Osteocyte (in vitro differentiated cells): ENCODE results near the gene CEP135. TPM values are rescaled to one million over a fixed set of nuclear protein-coding genes. Genes with fewer than 3 reads are reported as not detected.

Source experiments
- DNase-seq: peaks from one replicate; pipeline ENCODE4 v3.0.0; 2021; ENCODE audit warnings: mixed read lengths; ENCODE audit not compliant: unreplicated experiment; ENCODE audit errors: extremely low spot score
- H3K27ac Mint-ChIP-seq: one replicate; pipeline ENCODE4 v1.8.0; 2021; ENCODE audit warnings: mild to moderate bottlenecking, mixed read lengths; ENCODE audit not compliant: unreplicated experiment
- H3K27me3 Mint-ChIP-seq: one replicate; pipeline ENCODE4 v1.8.0; 2021; ENCODE audit warnings: mixed read lengths; ENCODE audit not compliant: unreplicated experiment
- H3K36me3 Mint-ChIP-seq: one replicate; pipeline ENCODE4 v1.8.0; 2021; ENCODE audit warnings: mixed read lengths; ENCODE audit not compliant: unreplicated experiment
- H3K4me1 Mint-ChIP-seq: one replicate; pipeline ENCODE4 v1.8.0; 2021; ENCODE audit warnings: mixed read lengths; ENCODE audit not compliant: unreplicated experiment
- H3K4me3 Mint-ChIP-seq: one replicate; pipeline ENCODE4 v1.8.0; 2021; ENCODE audit warnings: mild to moderate bottlenecking, moderate library complexity, mixed read lengths; ENCODE audit not compliant: unreplicated experiment
- H3K9me3 Mint-ChIP-seq: one replicate; pipeline ENCODE4 v1.8.0; 2021; ENCODE audit warnings: mixed read lengths; ENCODE audit not compliant: unreplicated experiment
- total RNA-seq: library from RNA; stranded (reverse); gene quantifications from 2 replicates; pipeline ENCODE4 v1.2.1, GENCODE V29; 2021
- TF ChIP-seq, protein P1 (sequence below): fragments of 200-600 bp; sonication (generic); IDR thresholded peaks from 2 replicates; pipeline ENCODE4 v1.5.0; 2021; ENCODE audit warnings: antibody characterized with exemption, mild to moderate bottlenecking, moderate library complexity

Gene CEP135
- total RNA-seq, 1 donor from 2014 or later, result 11.8 TPM

- DNase-seq, result no peak
- Mint-ChIP-seq H3K4me3 (no peak overlapping the region), H3K36me3 (peaks cover 26% of the 10 kb centered on the region), H3K27ac (no peak overlapping the region), H3K9me3 (no peaks in the 10 kb centered on the region), H3K27me3 (no peaks in the 10 kb centered on the region), H3K4me1 (no peaks in the 10 kb centered on the region)
- TF ChIP-seq, protein P1, sequence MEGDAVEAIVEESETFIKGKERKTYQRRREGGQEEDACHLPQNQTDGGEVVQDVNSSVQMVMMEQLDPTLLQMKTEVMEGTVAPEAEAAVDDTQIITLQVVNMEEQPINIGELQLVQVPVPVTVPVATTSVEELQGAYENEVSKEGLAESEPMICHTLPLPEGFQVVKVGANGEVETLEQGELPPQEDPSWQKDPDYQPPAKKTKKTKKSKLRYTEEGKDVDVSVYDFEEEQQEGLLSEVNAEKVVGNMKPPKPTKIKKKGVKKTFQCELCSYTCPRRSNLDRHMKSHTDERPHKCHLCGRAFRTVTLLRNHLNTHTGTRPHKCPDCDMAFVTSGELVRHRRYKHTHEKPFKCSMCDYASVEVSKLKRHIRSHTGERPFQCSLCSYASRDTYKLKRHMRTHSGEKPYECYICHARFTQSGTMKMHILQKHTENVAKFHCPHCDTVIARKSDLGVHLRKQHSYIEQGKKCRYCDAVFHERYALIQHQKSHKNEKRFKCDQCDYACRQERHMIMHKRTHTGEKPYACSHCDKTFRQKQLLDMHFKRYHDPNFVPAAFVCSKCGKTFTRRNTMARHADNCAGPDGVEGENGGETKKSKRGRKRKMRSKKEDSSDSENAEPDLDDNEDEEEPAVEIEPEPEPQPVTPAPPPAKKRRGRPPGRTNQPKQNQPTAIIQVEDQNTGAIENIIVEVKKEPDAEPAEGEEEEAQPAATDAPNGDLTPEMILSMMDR, result no peak
These were observed 79.4 kb downstream of the CEP135 start for GRCh38 chr4:56028165-56028564.

DNA sequence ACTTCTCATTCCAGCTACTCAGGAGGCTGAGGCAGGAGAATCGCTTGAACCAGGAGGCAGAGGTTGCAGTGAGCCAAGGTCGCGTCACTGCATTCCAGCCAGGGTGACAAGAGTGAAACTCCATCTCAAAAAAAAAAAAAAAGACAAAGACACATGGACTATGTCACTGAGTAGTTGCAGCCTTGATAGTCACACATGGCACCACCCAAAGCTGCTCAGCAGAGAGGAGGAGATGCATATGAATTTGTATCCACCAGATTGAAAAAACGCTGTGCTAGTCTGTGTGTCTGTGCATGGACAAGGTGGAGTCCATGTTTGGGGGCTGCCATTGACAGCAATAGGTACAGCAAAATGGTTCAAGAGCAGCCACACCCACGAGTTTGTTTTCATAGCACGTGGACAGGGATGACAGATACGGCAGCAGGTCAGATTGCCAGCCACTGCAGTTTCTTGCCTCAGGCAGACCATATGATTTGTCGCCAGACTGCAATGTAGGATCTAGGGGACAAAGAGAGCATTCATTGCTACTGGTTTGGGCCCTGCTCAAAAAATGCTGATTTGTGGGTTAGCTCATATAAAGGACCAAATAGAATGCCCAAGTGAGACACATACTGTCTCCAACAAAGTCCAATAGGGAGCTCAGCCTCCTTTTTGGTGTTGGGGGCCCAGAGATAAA, 89.9 kb downstream of the CEP135 start:
- no peak for DNase-seq
- Mint-ChIP-seq H3K4me3 (no peak overlapping the region), H3K27ac (no peak overlapping the region), H3K27me3 (peaks cover 25% of the 10 kb centered on the region), H3K9me3 (no peaks in the 10 kb centered on the region), H3K36me3 (no peaks in the 10 kb centered on the region), H3K4me1 (no peaks in the 10 kb centered on the region)
- TF ChIP-seq, protein P1, result no peak

DNA sequence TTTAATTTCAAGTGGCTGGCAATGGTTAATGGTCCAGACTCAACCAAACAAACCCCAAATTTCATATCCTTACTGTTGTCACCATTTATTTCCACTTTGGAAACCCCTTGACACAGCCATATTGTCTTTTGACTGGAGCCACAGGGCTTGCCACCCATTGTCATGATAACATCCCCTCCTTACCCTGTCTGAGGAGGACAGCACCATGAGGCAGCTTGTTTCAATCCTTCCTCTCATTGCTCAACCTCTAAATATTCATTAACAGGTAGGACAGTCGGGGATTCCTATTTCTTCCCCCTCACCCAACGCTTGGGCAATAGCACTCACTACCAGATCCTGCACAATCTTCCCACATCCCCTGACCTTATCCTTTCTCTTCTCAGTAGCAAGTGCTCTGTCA, 92.1 kb downstream of the CEP135 start:
- DNase-seq, result no peak
- Mint-ChIP-seq H3K4me3 (no peak overlapping the region), H3K36me3 (no peaks in the 10 kb centered on the region), H3K27ac (no peak overlapping the region), H3K4me1 (no peaks in the 10 kb centered on the region), H3K27me3 (peaks cover 36% of the 10 kb centered on the region), H3K9me3 (no peaks in the 10 kb centered on the region)
- TF ChIP-seq, protein P1, result no peak

DNA sequence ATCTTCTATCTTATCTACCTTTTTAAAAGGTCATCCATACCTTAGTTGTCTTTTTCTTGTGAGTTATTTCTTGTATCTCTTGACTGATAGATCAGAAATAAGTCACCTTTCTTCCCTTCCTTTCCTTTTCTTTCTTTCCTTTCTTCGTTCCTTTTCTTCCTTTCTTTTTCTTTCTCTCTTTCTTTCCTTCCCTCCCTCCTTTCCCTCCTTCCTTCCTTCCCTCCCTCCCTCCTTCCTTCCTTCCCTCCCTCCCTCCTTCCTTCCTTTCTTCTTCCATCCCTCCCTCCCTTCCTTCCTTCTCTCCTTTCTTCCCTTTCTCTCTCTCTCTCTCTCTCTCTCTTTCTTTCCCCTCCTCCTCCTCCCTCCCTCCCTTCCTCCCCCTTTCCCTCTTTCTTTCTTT, 93.5 kb downstream of the CEP135 start:
- Mint-ChIP-seq H3K36me3 (no peaks in the 10 kb centered on the region), H3K9me3 (no peaks in the 10 kb centered on the region), H3K4me3 (no peak overlapping the region), H3K27me3 (peaks cover 43% of the 10 kb centered on the region), H3K4me1 (no peaks in the 10 kb centered on the region), H3K27ac (no peak overlapping the region)
- TF ChIP-seq, protein P1, result no peak
- DNase-seq, result no peak

DNA sequence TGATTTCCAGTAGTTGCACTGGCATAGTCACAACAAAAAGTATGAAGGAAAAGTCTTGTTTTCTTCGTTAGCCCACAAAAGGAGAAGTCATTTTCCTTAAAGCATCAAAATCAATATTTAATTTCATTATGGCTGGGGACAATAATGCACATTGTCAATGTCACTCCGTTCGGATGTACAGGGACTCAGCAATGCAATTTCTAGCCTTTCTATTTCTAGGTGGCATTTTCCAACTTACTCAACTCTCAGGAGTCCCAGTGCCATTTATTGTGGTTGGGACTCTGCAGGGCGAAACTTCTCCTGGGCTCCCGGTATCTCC, 99.6 kb downstream of the CEP135 start:
- no peaks in the 10 kb centered on the region for H3K36me3 Mint-ChIP-seq
- no peaks in the 10 kb centered on the region for H3K9me3 Mint-ChIP-seq
- H3K27ac Mint-ChIP-seq, result peak overlapping the region; percentile 0
- peaks cover 23% of the 10 kb centered on the region for H3K27me3 Mint-ChIP-seq
- peak overlapping the region; percentile 77 for H3K4me3 Mint-ChIP-seq
- DNase-seq, result no peak
- TF ChIP-seq, protein P1, result no peak
- peaks cover 17% of the 10 kb centered on the region for H3K4me1 Mint-ChIP-seq
